Renal cortex interstitium (tissue), 15 donors: Measurements from ENCODE around the gene PRRT1. TPM values are rescaled to one million over a fixed set of nuclear protein-coding genes. Genes with fewer than 3 reads are reported as not detected.
"Not testable (repeated sequence)": the region's sequence is repeated elsewhere in the genome, so short reads cannot be mapped to it uniquely, and the experiment has no call there.

Experiments used
- DNase-seq, 11 donors: peaks; one replicate each; pipeline ENCODE4 v3.0.0-alpha.2; 2013; ENCODE audit warnings: low read depth in 9 of 11, low spot score in 4 of 11; ENCODE audit errors: extremely low read depth in 1 of 11
- long read RNA-seq, 16 experiments: transcript quantifications; one replicate each; lab custom pipeline, GENCODE V29; 2026
- polyA plus RNA-seq, 3 donors: library from polyadenylated mRNA; unstranded; fragments of 120-200 nt; gene quantifications; one replicate each; pipeline ENCODE4 v1.2.1, GENCODE V29; 2013; ENCODE audit not compliant: insufficient read length in 3 of 3

The PRRT1 gene
- polyA plus RNA-seq = 1 to 10 TPM; 2.4 to 4.2 (median 2.6) TPM
- long read RNA-seq, donor 1, partial matches to known transcripts = 0 of 1 reads
- long read RNA-seq, donor 1, other reads (novel, unspliced or antisense) = 0 of 1 reads
- long read RNA-seq, donor 2 = 0 reads
- long read RNA-seq, donor 3, partial matches to known transcripts = 0 of 4 reads
- long read RNA-seq, donor 3, other reads (novel, unspliced or antisense) = 0 of 4 reads
- long read RNA-seq, donor 4, partial matches to known transcripts = 66 of 74 reads
- long read RNA-seq, donor 4, other reads (novel, unspliced or antisense) = 6 of 74 reads
- long read RNA-seq, donor 5 = 0 reads
- long read RNA-seq, donor 6, partial matches to known transcripts = 0 of 2 reads
- long read RNA-seq, donor 6, other reads (novel, unspliced or antisense) = 0 of 2 reads
- long read RNA-seq, donor 7, partial matches to known transcripts = 86 of 86 reads
- long read RNA-seq, donor 7, other reads (novel, unspliced or antisense) = 0 of 86 reads
- long read RNA-seq, donor 8 = 0 reads
- long read RNA-seq, donor 9, partial matches to known transcripts = 0 of 2 reads
- long read RNA-seq, donor 9, other reads (novel, unspliced or antisense) = 0 of 2 reads
- long read RNA-seq, donor 10, partial matches to known transcripts = 0 of 2 reads
- long read RNA-seq, donor 10, other reads (novel, unspliced or antisense) = 0 of 2 reads
- long read RNA-seq, donor 11, partial matches to known transcripts = 0 of 1 reads
- long read RNA-seq, donor 11, other reads (novel, unspliced or antisense) = 0 of 1 reads
- long read RNA-seq, donor 12, partial matches to known transcripts = 0 of 1 reads
- long read RNA-seq, donor 12, other reads (novel, unspliced or antisense) = 0 of 1 reads
- long read RNA-seq, donor 13 = 0 reads
- long read RNA-seq, donor 14, partial matches to known transcripts = 35 of 44 reads
- long read RNA-seq, donor 14, other reads (novel, unspliced or antisense) = 8 of 44 reads
- long read RNA-seq, donor 15 = 0 reads
- long read RNA-seq, donor 16, partial matches to known transcripts = 27 of 27 reads
- long read RNA-seq, donor 16, other reads (novel, unspliced or antisense) = 0 of 27 reads

DNA sequence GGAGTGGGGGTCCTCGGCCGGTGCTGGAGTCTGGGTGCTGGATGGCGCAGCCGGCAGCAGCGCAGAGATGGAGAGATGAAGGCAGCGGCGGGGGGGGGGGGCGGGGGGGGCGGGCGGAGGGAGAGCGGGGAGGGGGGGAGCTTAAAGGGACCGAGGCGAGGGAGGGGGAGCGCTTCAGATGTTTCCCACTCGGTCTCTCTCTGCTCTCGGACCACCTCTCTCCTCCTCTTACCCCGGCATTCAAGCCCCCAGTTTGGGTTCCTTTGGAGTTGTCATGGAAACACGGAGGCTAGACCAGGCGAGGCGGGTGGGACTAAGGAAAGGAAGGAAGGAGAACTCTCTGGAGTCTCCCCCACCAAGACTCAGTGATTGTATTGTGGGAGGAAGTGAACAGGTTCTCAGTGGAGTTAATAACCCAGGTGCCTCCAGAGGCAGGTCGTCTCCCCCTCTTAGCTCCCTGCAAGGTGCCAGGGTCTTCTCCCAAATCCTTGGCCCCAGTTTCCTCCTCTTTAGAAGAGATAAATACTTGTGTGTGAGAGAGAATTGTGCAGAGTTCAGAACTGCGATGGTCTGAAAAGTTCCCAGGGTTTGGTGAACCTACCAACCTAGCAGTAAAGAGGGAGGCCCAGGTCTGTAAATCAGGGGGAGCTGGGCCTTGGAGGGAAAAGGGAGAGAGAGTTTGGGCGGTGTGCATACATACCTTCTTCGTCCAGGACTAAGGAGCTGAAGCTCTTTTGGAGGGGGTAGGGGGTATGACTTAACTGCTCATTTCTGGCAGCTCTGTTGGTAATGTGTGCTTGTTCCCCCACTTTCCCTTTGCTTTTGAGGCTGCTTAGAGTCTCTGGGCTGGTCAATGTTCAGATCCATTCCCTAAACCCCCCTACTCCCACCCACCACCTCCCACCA lies at the start of gene PRRT1:
PRRT1 (minus strand) TSS at position 77 of the 906 bp plus-strand sequence. CDS start 112 bp downstream, outside the sequence.
- no peak for DNase-seq

DNA sequence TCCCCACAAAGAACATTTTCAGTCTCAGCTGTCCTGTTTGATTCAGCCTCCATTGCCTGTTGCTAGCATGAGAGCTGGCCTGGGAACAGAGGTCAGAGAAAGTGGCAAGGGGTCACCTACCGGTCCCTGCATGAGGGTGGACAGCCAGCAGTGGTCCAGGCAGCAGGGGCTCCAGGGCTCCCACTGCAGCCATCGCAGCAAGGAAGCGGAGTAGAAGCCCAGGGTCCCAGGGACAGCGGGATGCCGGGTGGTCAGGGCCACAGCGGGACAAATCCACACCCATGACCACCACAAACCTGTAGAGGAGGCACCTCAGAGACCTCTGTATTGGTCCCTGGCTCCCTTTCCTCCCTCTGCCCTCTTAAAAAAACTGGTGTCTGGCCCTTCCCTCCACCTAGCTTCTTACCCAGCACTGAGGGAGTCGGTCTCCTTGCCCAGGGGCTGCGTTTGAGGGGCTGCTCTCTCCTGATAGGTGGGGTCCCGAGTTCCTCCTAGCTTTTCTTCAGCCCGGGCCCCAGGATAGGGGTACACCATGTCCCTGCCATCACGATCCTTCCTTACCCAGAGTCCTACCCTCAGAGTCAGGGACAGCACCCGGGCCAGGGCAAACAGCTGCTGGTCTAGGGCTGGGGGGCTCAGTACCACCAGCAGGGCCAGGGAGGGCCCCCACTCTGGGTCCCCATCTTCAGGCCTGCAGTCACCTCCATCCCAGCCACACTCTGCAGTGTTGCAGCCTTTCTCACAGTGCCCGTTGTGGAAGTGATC lies 49.2 kb upstream of the PRRT1 start:
- DNase-seq = no peak

DNA sequence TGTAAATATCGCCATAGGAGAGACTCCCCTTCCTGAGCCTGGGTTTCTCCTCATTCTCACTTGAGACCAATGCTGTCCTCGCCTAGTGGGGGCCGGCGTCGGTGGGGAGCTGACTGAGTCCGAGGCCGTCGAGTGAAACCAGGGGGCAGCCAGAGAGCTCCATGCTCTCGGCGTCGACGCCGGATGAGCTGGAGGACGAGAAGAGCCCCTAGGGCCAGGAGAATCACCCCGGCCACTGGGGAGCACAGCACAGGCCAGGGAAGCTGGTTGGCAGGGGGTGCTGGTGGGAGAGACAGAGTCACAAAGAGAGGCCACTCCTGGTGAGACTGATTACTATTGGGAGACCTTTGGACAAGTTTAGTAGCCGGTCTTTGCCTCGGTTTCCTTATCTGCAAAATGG lies 47.1 kb upstream of the PRRT1 start:
- no peak for DNase-seq

DNA sequence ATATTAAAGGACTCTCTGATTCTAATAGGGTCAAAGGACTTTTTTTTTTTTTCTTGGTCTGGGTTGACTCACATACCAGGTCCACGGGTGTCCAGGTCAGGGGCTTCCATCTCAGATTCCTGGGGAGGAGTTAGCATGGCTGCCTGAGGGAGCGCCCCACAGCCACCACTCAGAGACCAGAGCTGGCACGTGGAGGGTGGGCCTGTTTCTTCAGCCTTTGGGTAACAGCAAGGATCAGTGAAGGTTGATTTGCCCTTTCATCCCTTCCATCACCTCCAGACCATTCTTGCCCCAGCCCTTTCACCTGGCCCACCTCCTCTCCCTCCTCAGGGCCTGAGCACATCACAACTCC lies 46.6 kb upstream of the PRRT1 start:
- no peak for DNase-seq

DNA sequence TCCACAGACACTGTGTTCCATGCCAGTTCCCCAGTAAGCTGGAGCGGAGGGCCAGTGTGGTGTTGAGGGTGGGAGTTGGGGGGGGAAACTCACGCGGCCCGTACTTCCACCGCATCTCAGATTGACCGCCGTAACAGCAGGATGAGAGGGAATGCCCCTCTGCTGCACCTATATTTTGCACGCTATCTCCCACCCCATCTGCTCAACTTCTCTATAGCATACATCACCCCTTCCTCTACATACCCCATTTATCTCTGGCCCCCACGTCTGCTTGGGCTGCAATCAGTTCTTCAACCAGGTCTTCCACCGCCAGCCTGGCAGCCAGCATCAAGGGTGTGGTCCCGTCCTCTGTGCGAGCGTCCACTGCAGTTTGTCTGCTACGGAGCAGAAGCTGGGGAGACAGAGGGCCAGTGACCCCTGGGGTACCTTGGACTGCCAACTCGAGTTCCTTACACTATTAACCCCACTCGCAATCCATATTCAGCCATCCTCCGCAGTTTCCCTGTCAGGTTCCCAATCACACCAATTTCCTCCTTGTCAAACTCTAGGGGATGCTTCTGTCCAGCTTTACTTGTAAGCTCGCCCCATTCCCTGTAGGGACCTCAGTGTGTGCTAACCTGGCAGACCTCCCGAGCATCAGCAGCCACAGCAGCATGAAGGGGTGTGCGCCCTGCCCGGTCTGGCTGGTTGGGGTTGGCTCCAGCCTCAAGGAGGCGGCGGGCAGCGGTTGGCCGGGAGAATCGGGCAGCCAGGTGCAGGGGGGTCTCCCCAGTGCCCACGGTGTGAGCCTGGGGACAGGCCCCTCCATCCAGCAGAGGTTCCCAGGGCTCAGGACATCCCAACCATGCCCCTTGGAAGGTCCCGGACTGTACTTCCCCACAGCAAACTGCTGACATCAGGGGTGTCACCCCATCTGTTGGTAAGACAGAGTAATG lies 45.2 kb upstream of the PRRT1 start:
- peak in 1 of 11 donors; percentile 18 for DNase-seq

DNA sequence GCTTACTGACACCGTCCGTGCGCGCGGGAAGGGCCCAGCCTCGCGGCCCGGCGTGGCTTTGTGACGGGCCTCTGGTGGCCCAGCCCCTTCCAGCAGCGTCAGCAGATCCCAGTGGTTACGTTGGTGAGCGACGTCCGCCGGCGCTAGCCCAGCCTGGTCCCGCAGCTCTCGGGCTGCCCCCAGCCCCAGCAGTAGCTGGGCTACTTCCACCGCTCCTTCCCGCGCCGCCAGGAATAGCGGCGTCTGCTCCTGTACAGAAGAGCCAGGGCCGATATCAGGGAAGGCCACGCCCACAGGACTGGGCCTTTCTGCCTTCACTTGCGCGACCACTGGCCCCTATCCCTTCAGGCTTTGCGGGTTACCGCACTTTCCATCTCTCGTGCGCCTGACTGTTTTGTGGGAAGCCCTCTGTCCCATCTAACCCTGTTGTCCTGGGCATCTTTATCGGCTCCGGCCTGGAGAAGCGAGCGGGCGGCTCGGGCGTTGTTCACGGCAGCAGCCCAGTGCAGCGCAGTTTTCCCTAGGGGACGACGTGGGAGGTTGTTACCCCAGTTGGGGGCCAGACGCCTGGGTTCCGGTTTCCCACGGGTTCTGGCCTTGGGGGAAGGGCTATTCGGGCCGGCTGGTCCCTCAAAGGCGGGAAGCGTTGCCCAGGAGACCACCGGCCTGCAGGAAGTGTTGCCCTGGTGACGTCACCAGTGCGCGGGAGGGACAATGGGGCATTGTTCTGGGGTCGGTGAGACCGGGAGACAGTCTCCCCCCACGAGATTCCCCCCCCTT lies 44.4 kb upstream of the PRRT1 start:
- peak in 10 of 11 donors; percentile 84 to 93 (median 90) for DNase-seq

DNA sequence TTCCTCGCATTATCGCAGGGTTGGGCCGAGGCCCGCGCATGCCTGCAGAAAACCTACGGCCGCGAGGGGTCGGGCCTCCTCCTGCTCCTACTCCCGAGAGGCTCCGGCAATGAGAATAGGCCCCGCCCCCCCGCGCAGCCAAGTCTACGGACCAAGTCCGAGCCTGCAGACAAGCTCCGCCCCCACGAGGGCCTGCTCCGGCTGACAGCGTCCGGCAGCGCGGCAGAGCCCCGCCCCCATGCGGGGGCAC lies 43.8 kb upstream of the PRRT1 start:
- DNase-seq = peak; percentile 98 to 100 (median 100)

DNA sequence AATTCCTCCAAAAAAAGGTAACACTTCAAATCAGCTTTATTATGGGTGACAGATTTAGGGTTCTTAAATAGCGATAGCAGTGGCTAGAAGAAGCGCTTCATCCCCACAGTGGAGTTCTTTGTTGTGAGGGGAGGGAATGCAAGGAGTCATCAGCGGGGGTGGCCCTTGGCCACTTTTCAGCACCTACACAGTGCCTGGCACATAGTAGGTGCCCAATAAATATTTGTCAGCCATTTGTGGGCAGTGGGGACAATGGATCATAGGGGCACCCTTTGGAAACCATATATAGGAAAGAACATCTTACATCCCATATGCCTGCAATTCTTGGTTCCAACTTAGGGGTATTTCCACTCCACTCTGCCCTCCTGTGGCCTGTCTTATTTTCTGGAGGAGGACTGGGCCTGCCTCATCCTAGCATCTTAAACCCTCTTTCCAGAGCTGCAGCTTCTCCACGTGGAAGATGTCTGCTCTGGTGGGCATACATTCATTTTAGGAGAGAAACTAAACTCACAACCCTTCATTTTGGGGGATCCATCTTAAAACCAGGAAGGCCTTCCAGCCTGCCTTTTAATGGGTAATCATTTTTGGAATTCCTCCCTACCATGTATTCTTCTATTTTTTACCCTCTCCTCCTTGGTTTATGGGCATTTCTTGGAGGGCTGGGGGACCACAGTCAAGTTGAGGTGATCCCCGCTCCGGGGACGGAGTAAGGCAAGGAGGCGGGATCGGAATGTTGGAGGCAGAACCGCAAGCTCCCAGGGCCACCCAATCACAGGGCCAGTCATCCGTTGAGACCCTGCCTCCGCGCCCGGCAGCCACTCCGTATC lies 43.3 kb upstream of the PRRT1 start:
- DNase-seq = peak in 1 of 11 donors; percentile 41

DNA sequence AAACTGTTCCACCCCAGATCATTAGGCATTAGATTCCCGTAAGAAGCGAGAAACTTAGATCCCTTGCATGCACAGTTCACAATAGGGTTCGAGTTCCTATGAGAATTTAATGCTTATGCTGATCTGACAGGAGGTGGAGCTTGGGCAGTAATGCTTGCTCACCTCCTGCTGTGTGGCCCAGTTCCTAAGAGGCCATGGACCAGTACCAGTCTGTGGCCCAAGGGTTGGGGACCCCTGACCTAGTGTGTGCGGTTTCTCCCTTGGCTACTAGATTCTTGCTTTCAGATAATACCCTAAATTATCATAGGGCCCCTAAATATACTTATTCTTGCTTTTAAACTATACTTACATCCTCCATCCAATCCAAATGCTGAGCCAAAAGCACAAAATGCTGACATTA lies 42.6 kb upstream of the PRRT1 start:
- no peak for DNase-seq

DNA sequence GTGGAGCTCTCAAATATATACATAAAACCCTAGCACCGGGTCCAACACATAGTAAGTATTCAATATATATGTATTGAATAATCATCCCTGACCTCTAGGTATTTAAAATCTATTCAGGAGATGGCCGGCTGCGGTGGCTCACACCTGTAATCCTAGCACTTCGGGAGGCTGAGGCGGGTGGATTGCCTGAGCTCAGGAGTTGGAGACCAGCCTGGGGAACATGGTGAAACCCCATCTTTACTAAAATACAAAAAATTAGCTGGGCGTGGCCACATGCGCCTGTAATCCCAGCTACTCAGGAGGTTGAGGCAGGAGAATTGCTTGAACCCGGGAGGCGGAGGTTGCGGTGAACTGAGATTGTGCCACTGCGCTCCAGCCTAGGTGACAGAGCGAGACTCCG lies 41.4 kb upstream of the PRRT1 start:
- DNase-seq = not testable (repeated sequence)

DNA sequence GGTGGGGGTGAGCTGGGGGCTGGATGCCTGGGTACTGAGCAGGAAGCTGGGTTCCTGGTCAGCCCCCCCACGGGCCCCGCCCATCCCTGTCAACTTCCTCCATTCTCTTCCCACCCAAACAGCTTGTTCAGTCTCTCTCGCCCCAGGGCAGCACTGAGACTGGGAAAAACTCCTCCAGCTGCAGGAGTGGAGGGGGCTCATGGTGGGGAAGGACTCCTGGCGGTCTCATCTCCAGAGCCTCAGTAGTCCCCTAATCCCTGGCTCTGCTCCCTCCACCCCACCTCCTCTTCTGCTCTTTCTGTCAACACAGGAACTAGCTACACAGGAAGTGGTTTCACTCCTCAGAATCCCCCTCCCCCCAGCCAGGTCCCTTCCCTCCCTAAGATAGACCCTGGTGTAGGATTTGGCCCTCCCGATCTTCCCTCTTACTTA lies 40.9 kb upstream of the PRRT1 start, which contains the start of gene GPSM3:
GPSM3 (minus strand) TSS at position 36 of the 432 bp plus-strand sequence. CDS start 130 bp downstream, outside the sequence.
- no peak for DNase-seq

DNA sequence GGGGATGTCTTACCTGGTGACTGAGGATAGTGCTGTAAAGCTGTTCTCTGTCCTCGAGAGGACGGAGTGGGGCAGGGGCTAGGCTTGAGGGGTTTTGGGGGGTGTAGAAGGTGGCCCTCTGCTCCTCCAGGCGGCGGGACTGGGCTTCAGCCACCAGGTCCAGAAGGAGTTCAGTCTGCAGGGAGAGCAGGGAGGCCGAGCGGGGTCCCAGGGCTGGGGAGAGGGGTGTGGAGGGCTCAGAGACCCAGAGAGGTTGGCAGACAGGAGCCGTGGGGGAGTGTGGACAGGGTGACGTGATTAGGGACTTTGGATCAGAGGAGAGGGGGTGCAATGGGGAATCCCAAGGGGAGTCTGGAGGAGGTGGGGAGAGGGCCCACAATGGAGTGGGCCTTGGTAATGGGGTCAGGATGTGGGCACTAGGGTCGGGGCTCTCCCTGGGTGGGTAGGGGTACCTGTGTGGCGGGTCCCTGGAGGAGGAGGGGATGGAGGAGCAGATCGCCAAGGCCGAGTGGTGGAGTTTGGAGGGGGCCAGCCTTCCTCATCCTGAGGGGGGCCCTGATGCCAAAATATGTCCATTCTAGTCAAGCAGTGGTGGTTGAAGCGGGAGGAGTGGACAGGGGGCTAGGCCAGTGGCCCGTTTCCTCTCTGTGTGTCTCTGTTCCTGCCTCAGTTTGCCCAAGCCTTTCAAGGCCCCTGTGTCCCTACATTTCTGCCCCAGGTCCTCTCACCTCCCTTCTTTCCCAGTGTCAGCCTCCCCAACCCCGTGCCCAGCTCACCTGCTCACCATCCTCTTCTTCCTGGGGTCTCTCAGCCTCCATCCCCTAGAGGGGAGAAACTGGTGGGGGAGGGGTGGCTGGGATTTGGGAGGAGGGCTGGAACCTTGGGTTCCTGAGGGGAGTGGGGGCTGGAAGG lies 40.2 kb upstream of the PRRT1 start:
- DNase-seq = no peak

DNA sequence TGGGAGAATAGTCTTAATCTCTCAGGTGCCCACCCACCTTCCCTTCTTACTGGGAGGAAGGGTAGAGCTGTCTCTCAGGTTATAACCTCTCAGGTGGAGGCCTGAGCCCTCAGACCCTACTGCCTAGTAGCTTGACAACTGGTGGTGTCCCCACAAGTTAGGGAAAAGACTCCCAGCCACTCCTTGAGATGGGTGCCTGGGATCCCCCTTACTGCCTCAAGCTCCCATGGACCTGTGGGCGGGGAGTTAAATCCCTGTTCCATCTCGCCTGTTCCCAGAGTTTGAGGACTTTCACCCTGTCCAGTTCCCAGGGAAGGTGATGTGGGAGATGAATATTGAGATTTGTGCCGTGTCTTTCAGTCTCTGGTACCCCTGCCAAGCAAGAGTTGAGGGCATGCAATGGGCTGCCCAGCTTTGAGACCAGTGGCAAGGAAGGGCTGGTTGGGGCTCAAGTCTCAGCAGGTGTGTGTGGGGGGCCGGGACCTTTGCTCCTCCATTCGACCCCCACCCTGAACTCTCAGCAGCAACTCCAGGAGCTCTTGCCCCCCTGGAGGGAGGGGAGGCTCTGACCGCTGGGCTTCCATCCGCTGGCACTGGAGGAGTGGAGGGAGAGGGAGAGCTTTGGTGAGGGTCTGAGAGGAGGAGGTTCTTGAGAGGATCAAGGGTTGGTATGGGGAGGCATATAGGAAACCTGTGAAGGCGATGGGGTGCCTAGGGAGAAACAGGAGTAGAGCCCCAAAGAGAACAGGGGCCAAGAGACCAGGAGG lies 39.4 kb upstream of the PRRT1 start:
- DNase-seq = no peak
